HG03439 (cell line): Measurements from ENCODE around the gene CACUL1.
"Not testable (repeated sequence)": the region's sequence is repeated elsewhere in the genome, so short reads cannot be mapped to it uniquely, and the experiment has no call there.

Experiments used
- ATAC-seq: cut with Tn5 transposase; IDR thresholded peaks from one replicate; pipeline ENCODE4 v1.9.1; 2021; ENCODE audit warnings: mild to moderate bottlenecking, moderate library complexity; ENCODE audit not compliant: unreplicated experiment

The CACUL1 gene

DNA sequence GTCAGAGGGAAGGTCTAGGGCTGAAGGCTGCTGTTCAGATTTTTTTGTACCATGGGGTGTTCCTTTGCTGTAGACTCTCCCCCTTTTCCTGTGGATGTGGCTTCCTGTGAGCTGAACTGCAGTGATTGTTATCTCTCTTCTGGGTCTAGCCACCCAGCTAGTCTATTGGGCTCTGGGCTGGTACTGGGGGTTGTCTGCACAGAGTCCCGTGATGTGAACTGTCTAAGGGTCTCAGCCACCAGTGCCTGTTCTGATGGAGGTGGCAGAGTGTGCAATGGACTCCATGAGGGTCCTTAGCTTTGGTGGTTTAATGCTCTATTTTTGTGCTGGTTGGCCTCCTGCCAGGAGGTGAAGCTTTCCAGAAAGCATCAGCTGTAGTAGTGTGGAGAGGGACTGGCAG lies 96.6 kb downstream of the CACUL1 start:
- ATAC-seq: not testable (repeated sequence)

DNA sequence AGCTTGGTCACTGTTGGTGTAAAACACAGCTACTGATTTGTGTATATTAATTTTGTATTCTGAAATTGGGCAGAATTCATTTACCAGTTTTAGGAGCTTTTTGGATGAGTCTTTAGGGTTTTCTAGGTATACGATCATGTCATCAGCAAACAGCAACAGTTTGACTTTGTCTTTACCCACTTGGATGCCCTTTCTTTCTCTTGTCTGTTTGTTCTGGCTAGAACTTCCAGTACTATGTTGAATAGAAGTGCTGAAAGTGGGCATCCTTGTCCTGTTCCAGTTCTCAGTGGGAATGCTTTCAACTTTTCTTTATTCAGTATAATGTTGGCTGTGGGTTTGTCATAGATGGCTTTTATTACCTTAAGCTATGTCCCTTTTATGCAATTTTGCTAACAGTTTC lies 109.5 kb downstream of the CACUL1 start:
- ATAC-seq: not testable (repeated sequence)

DNA sequence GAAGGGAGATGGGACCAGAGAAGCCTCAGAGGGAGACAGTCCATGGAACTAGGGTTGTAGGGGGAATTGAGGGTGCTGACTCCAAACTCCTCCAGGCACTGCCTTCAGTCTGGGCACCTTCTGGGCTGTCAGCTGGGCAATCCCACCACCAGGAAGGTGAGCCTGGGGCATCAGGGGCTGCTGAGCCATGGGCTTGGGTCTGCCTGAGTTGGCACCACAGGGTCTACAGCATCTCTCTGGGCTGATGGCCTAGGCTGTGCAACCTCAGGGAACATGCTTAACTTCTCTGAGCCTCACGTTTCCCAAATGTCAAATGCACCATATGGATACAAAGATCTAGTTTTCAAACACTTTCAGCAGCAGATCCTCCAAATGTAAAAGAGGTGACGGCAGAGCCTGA lies 112.5 kb downstream of the CACUL1 start:
- no peak for ATAC-seq

DNA sequence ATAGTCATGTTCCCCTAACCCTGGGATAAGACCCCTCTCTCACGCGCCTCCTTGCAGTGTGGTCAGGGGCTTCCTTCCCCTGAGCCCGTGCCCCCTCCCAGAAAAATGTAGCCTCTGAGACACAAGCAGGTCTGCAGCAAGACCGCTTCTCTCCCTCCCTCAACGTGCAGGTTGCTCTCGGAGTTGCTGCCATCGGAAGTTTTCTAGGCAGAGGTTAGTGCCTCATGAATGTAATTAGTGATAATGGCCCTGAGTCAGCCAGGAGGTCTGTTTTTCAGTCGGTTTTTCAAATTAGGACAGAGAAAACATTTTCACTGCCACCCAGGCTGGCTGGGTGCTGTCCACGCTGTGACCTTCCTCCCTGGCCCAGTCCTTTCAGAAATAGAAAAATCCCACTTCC lies 116.1 kb downstream of the CACUL1 start:
- ATAC-seq: no peak

DNA sequence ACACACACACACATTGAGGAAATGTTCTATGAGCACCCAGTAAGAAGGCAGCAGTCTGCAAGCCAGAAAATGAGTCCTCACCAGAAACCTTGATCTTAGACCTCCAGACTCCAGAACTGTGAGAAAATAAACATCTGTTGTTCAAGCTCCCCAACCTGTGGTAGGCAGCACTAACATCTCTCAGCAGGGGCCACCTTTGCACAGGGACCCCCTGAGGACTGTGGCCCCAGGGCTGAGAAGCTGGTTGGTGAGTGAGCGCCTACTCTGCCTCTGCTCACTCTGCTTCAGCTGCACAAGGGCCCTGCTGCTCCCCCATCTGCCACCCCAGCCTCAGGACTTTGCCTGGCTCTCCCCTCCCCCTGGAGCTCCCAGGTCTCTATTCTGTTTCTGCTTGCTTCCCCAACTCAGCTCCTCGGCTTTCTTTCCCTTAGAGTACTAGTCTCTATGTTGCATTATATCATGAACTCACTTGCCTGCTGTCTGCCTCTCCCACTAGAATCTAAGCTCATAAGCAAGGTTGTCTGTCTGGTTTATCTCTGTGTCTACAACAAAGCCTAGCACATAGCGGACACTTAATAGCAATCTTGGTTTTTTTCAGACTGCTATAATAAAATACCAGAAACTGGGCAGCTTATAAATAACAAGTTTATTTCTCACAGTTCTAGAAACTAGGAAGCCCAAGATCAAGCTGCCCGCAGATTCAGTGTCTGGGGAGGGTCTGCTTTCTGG lies 118.9 kb downstream of the CACUL1 start:
- ATAC-seq: no peak

DNA sequence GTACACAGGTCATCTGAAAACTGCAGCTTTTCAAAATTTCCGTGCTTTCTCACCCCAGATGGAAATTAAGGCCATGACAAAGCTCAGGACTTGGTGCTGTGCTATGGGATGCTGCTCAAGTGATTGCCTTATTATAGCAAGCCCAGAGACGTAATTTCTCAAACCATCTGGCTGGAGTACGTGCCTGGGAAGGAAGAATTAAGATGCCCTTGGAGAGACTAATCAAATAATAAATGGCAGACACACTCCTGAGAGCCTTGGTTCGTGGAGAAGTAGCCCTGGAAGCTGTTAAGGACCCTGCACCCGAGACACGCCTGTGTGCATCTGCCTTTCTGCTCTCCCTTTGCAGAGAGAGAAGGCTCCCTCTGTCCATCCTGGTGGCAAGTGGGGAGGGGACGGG lies 121.0 kb downstream of the CACUL1 start:
- no peak for ATAC-seq

DNA sequence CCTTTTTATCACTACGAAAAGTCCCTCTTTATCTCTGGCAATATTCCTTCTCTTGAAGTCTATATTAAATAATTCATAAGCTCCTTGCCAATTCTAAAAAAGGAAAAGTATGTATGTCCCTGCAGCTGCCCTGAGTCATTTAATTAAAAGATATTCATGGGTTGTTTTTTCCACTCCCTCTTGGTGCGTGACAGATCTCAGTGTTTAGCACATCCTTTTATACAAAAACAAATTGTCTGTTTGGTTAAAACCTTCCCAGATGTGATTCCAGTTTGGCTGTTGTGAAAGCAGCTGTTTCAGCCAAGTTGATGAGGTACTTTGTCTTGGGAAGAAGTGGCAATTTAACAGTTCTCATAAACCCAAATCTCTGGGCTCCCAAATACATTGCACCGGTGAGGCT lies 125.6 kb downstream of the CACUL1 start:
- ATAC-seq: no peak

DNA sequence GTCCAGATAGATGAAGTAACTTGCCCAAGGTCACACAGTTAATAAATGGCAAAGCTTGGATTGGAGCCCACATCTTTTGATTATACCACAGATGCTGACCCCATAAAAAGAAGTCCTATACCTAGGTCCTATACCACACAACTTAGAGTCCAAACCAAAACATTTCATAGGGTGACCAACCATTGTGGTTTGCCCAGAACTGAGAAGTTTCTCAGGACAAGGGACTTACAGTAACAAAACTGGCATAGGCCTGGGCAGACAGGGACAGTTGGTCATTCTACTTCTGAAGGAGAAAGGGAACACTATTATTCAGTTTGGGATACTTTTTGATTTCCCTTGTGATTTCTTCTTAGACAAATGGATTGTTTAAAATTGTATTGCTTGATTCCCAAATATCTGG lies 126.4 kb downstream of the CACUL1 start:
- ATAC-seq: no peak

DNA sequence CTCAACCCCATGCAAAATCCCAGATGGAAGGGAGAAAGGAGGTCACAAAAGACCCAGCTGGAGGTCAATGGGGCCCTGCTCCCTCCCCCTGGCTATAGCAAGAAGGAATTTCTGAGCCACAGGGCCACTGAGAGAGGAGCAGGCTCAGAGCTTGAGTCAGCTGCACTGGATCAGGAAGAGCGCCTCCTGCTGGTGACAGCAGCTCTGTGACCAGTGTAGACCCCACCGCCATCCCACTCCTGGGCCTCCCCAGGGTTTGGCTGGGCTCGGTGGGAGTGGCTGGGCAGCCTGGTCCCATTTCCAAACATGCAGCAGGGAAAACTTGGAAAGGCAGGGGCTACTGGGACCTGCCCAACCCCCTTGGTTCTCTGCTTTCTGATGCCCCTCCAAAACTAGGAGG lies 127.8 kb downstream of the CACUL1 start:
- no peak for ATAC-seq
